GM12891 (cell line): ENCODE data around the gene THSD4.

Experiments used
- DNase-seq: peaks from one replicate; pipeline ENCODE4 v3.0.0; 2011; ENCODE audit warnings: low spot score; ENCODE audit not compliant: insufficient read length
- FAIRE-seq: peaks from 2 replicates; lab custom pipeline; 2011; peaks lifted over from hg19 to GRCh38; lab: Jason Lieb, UNC
- PAX5 ChIP-seq: IDR thresholded peaks from 2 replicates; pipeline ENCODE4 v1.6.1; 2011; ENCODE audit warnings: low read length, moderate library complexity, mild to moderate bottlenecking; ENCODE audit not compliant: insufficient read depth, severe bottlenecking
- POLR2A ChIP-seq: IDR thresholded peaks from 2 replicates; pipeline ENCODE4 v1.6.1; 2011; ENCODE audit warnings: low read depth, low read length, control low read depth
- POLR2AphosphoS5 ChIP-seq: IDR thresholded peaks from 2 replicates; pipeline ENCODE4 v1.6.1; 2011; ENCODE audit warnings: low read depth, low read length, control low read depth
- POU2F2 ChIP-seq: IDR thresholded peaks from 2 replicates; pipeline ENCODE4 v1.6.1; 2011; ENCODE audit warnings: low read depth, mild to moderate bottlenecking, control low read depth, low read length, moderate library complexity
- SPI1 ChIP-seq: IDR thresholded peaks from 2 replicates; pipeline ENCODE4 v1.6.1; 2011; ENCODE audit warnings: low read depth, low read length, control low read depth
- TAF1 ChIP-seq: IDR thresholded peaks from 2 replicates; pipeline ENCODE4 v1.6.1; 2011; ENCODE audit warnings: low read depth, low read length, control low read depth

Gene THSD4

GRCh38 chr15:71180986-71181853 lies 65.9 kb downstream of the THSD4 start:
- FAIRE-seq = no peak
- no peak for DNase-seq
- TF ChIP-seq SPI1 (no peak), POLR2AphosphoS5 (no peak), PAX5 (no peak), POLR2A (no peak), TAF1 (no peak), POU2F2 (no peak)

- no peak for TF ChIP-seq POLR2A
- no peak for TF ChIP-seq TAF1
- no peak for TF ChIP-seq POLR2AphosphoS5
- TF ChIP-seq POU2F2 = no peak
- no peak for TF ChIP-seq SPI1
- TF ChIP-seq PAX5 = no peak
Measured at GRCh38 chr15:71182522-71182921, 67.3 kb downstream of the THSD4 start.

GRCh38 chr15:71183063-71183462 lies 67.8 kb downstream of the THSD4 start:
- TF ChIP-seq SPI1 (no peak), POLR2A (no peak), POLR2AphosphoS5 (no peak), TAF1 (no peak), PAX5 (no peak), POU2F2 (no peak)
- DNase-seq (no peak), FAIRE-seq (no peak)

More at GRCh38 chr15:71182522-71182921, 67.3 kb downstream of the THSD4 start:
- DNase-seq (no peak), FAIRE-seq (no peak)

GRCh38 chr15:71185706-71186105 lies 70.4 kb downstream of the THSD4 start:
- TF ChIP-seq TAF1 (no peak), SPI1 (no peak), POLR2A (no peak), POU2F2 (no peak), POLR2AphosphoS5 (no peak), PAX5 (no peak)
- no peak for DNase-seq
- FAIRE-seq = no peak

GRCh38 chr15:71186267-71186666 lies 71.0 kb downstream of the THSD4 start:
- DNase-seq = no peak
- no peak for TF ChIP-seq POLR2A
- TF ChIP-seq POLR2AphosphoS5 = no peak
- no peak for TF ChIP-seq TAF1
- no peak for TF ChIP-seq SPI1
- TF ChIP-seq PAX5 = no peak
- TF ChIP-seq POU2F2 = no peak
- no peak for FAIRE-seq

- DNase-seq (no peak), FAIRE-seq (no peak)
- TF ChIP-seq PAX5 = no peak
- TF ChIP-seq POU2F2 = no peak
- TF ChIP-seq POLR2AphosphoS5 = no peak
- TF ChIP-seq SPI1 = no peak
- no peak for TF ChIP-seq POLR2A
- no peak for TF ChIP-seq TAF1
Measured at GRCh38 chr15:71187078-71187477, 71.8 kb downstream of the THSD4 start.

- no peak for DNase-seq
- TF ChIP-seq SPI1 (no peak), POU2F2 (no peak), TAF1 (no peak), POLR2A (no peak), PAX5 (no peak), POLR2AphosphoS5 (no peak)
- no peak for FAIRE-seq
Measured at GRCh38 chr15:71187526-71187925, 72.3 kb downstream of the THSD4 start.

- DNase-seq = no peak
- no peak for FAIRE-seq
- TF ChIP-seq POLR2A (no peak), TAF1 (no peak), PAX5 (no peak), POLR2AphosphoS5 (no peak), POU2F2 (no peak), SPI1 (no peak)
Measured at GRCh38 chr15:71189718-71190117, 74.4 kb downstream of the THSD4 start.

GRCh38 chr15:71191296-71191695 lies 76.0 kb downstream of the THSD4 start:
- no peak for DNase-seq

GRCh38 chr15:71192816-71193215 lies 77.5 kb downstream of the THSD4 start:
- no peak for FAIRE-seq
- no peak for DNase-seq
- TF ChIP-seq POLR2A (no peak), TAF1 (no peak), POLR2AphosphoS5 (no peak), SPI1 (no peak), POU2F2 (no peak), PAX5 (no peak)

More at GRCh38 chr15:71191296-71191695, 76.0 kb downstream of the THSD4 start:
- FAIRE-seq = no peak
- no peak for TF ChIP-seq POLR2A
